HG03280 (cell line): Measurements from ENCODE around the gene AK9.
"Not testable (repeated sequence)": the region's sequence is repeated elsewhere in the genome, so short reads cannot be mapped to it uniquely, and the experiment has no call there.

Experiments
- ATAC-seq: cut with Tn5 transposase; IDR thresholded peaks from one replicate; pipeline ENCODE4 v1.9.1; 2021; ENCODE audit warnings: mild to moderate bottlenecking, moderate library complexity; ENCODE audit not compliant: unreplicated experiment

Gene AK9

GRCh38 chr6:109628158-109629000, 62.6 kb downstream of the AK9 start:
- no peak for ATAC-seq

GRCh38 chr6:109626311-109626710, 64.7 kb downstream of the AK9 start:
- no peak for ATAC-seq

GRCh38 chr6:109625199-109625598, 65.8 kb downstream of the AK9 start:
- no peak for ATAC-seq

- no peak for ATAC-seq
Measured at GRCh38 chr6:109623288-109623687, 67.7 kb downstream of the AK9 start.

- no peak for ATAC-seq
Measured at GRCh38 chr6:109612268-109612667, 78.7 kb downstream of the AK9 start.

- no peak for ATAC-seq
Measured at GRCh38 chr6:109611502-109611901, 79.5 kb downstream of the AK9 start.

- ATAC-seq = no peak
Measured at GRCh38 chr6:109610590-109610989, 80.4 kb downstream of the AK9 start.

GRCh38 chr6:109609737-109610136, 81.3 kb downstream of the AK9 start:
- ATAC-seq = no peak

- no peak for ATAC-seq
Measured at GRCh38 chr6:109606359-109606758, 84.6 kb downstream of the AK9 start.

- ATAC-seq = no peak
Measured at GRCh38 chr6:109595998-109596397, 95.0 kb downstream of the AK9 start.

- ATAC-seq = no peak
Measured at GRCh38 chr6:109580519-109580918, 110.5 kb downstream of the AK9 start.

- ATAC-seq = peak; percentile 94
Measured at GRCh38 chr6:109579361-109579760, 111.6 kb downstream of the AK9 start.

GRCh38 chr6:109569901-109570300, 121.1 kb downstream of the AK9 start:
- not testable (repeated sequence) for ATAC-seq

- no peak for ATAC-seq
Measured at GRCh38 chr6:109561844-109562243, 129.2 kb downstream of the AK9 start.

- no peak for ATAC-seq
Measured at GRCh38 chr6:109531446-109531845, 159.6 kb downstream of the AK9 start.

GRCh38 chr6:109527989-109528388, 163.0 kb downstream of the AK9 start:
- ATAC-seq = no peak

- ATAC-seq = no peak
Measured at GRCh38 chr6:109526905-109527628, 163.9 kb downstream of the AK9 start.

GRCh38 chr6:109524129-109524528, 166.9 kb downstream of the AK9 start:
- no peak for ATAC-seq

- ATAC-seq = no peak
Measured at GRCh38 chr6:109523478-109523877, 167.5 kb downstream of the AK9 start.

GRCh38 chr6:109521080-109521479, 169.9 kb downstream of the AK9 start:
- no peak for ATAC-seq

- not testable (repeated sequence) for ATAC-seq
Measured at GRCh38 chr6:109519647-109520046, 171.4 kb downstream of the AK9 start.

GRCh38 chr6:109516929-109517328, 174.1 kb downstream of the AK9 start:
- ATAC-seq = no peak
